ENCODE measurements around the gene MRPL49.

MRPL49 gene

GRCh38 chr11:65086809-65087208, 35.3 kb upstream of the MRPL49 start (continued):
- TF ChIP-seq ZNF26 (tag by site-specific recombination; IDR thresholded peaks at IDR 0.05) = no peak
- no peak for TF ChIP-seq PATZ1 (tag by site-specific recombination; IDR thresholded peaks at IDR 0.05)
- TF ChIP-seq ZNF169 (tag by site-specific recombination; IDR thresholded peaks at IDR 0.05) = no peak
- no peak for TF ChIP-seq ZNF704 (tag by site-specific recombination; IDR thresholded peaks at IDR 0.05)
- no peak for TF ChIP-seq ZBTB10 (tag by site-specific recombination; IDR thresholded peaks at IDR 0.05)

GRCh38 chr11:65087216-65087615, 34.9 kb upstream of the MRPL49 start:
- no peak for TF ChIP-seq ZEB2 (tag by site-specific recombination; IDR thresholded peaks at IDR 0.05)
- no peak for TF ChIP-seq ZSCAN18 (tag by site-specific recombination; IDR thresholded peaks at IDR 0.05)
- TF ChIP-seq ZNF560 (tag by site-specific recombination; IDR thresholded peaks at IDR 0.05; ENCODE audit: borderline replicate concordance) = no peak
- TF ChIP-seq KLF10 (tag by site-specific recombination; IDR thresholded peaks at IDR 0.05) = no peak
- no peak for TF ChIP-seq ZFHX2 (tag by site-specific recombination; conservative IDR thresholded peaks at IDR 0.05)
- TF ChIP-seq SP7 (tag by site-specific recombination; IDR thresholded peaks at IDR 0.05) = no peak
- TF ChIP-seq ZNF175 (tag by site-specific recombination; IDR thresholded peaks at IDR 0.05) = no peak
- TF ChIP-seq KLF16 (tag by site-specific recombination; IDR thresholded peaks at IDR 0.05) = no peak
- no peak for TF ChIP-seq ZNF701 (tag by site-specific recombination; IDR thresholded peaks at IDR 0.05)
- Histone ChIP-seq H3K4me1 (ENCODE audit: control insufficient read depth, insufficient read depth, low read length) (peaks cover 3% of the 10 kb centered on the region; the same call in 1 of the 2 replicates), H3K36me3 (ENCODE audit: control insufficient read depth in 2 of 2, insufficient read depth in 1 of 2, low read length in 2 of 2) (peaks cover 0 to 56% of the 10 kb centered on the region in 2 experiments; a peak in 1 of 3 replicates), H3K27ac (ENCODE audit: extremely low read depth, low read depth, low read length) (no peak overlapping the region), H3K4me3 (ENCODE audit: low read depth, low read length) (no peak overlapping the region), H3K9me3 (ENCODE audit: control insufficient read depth, insufficient read depth, low read depth, low read length) (no peaks in the 10 kb centered on the region)
- POLR2A ChIA-PET = interaction anchor here (0.9 kb wide), 1 partner anchor 15 kb away, joined by 4 read pairs; no protein-coding TSS in a partner anchor
- CTCF ChIA-PET = interaction anchor here (0.6 kb wide), 1 partner anchor 15 kb away, joined by 3 read pairs; no protein-coding TSS in a partner anchor

- Histone ChIP-seq H3K4me1 (ENCODE audit: control insufficient read depth, insufficient read depth, low read length) (peaks cover 2% of the 10 kb centered on the region; the same call in 1 of the 2 replicates), H3K9me3 (ENCODE audit: control insufficient read depth, insufficient read depth, low read depth, low read length) (no peaks in the 10 kb centered on the region), H3K27ac (ENCODE audit: extremely low read depth, low read depth, low read length) (no peak overlapping the region), H3K36me3 (ENCODE audit: control insufficient read depth in 2 of 2, insufficient read depth in 1 of 2, low read length in 2 of 2) (peaks cover 0 to 51% of the 10 kb centered on the region in 2 experiments; a peak in 1 of 3 replicates), H3K4me3 (ENCODE audit: low read depth, low read length) (no peak overlapping the region)
- ChIA-PET POLR2A (no interaction called here), CTCF (interaction anchor here (0.6 kb wide), 1 partner anchor 16 kb away, joined by 3 read pairs; no protein-coding TSS in a partner anchor)
- TF ChIP-seq ZNF501 (tag by site-specific recombination; IDR thresholded peaks at IDR 0.05) (no peak), ZNF248 (tag by site-specific recombination; IDR thresholded peaks at IDR 0.05) (no peak), ZNF311 (tag by site-specific recombination; IDR thresholded peaks at IDR 0.05; ENCODE audit: borderline replicate concordance) (no peak), OVOL3 (tag by site-specific recombination; IDR thresholded peaks at IDR 0.05) (no peak), ZBTB10 (tag by site-specific recombination; IDR thresholded peaks at IDR 0.05) (no peak), ZNF692 (tag by site-specific recombination; IDR thresholded peaks at IDR 0.05) (no peak), ZNF585B (tag by site-specific recombination; IDR thresholded peaks at IDR 0.05) (no peak), ZNF169 (tag by site-specific recombination; IDR thresholded peaks at IDR 0.05) (no peak)
These were observed 34.3 kb upstream of the MRPL49 start for GRCh38 chr11:65087827-65088226.

All from HEK293 (cell line).